Right lobe of liver (tissue), 6 donors: Measurements from ENCODE around the gene UBLCP1. TPM values are rescaled to one million over a fixed set of nuclear protein-coding genes. Genes with fewer than 3 reads are reported as not detected.

Source experiments
- ATAC-seq, 4 donors: fragments of 200-7000 bp; cut with Tn5 transposase; one replicate each; pipeline ENCODE4 v1.9.1; 2020; ENCODE audit warnings: mild to moderate bottlenecking in 4 of 4, moderate library complexity in 4 of 4
- DNase-seq, 3 donors: peaks; one replicate each; pipeline ENCODE4 v3.0.0-alpha.2; 2020
- H3K27ac ChIP-seq, 3 donors: fragments of 200-600 bp; one replicate each; pipeline ENCODE4 v1.8.0; 2022
- H3K27me3 ChIP-seq, 2 donors: fragments of 200-600 bp; one replicate each; pipeline ENCODE4 v1.8.0; 2022
- H3K36me3 ChIP-seq, 4 donors: fragments of 200-600 bp; sonication (generic) in 1 of 4; one replicate each; pipeline versions ENCODE4 v1.5.1 to v1.8.0; 2017 to 2022; ENCODE audit warnings: control low read depth in 1 of 4
- H3K4me1 ChIP-seq, 4 donors: fragments of 200-600 bp; sonication (generic) in 1 of 4; one replicate each; pipeline versions ENCODE4 v1.5.1 to v1.8.0; 2017 to 2022; ENCODE audit warnings: control low read depth in 1 of 4
- H3K4me3 ChIP-seq, 3 donors: fragments of 200-600 bp; one replicate each; pipeline ENCODE4 v1.8.0; 2022
- H3K9me3 ChIP-seq, 4 donors: fragments of 200-600 bp; sonication (generic) in 1 of 4; one replicate each; pipeline versions ENCODE4 v1.5.1 to v1.8.0; 2017 to 2022; ENCODE audit warnings: control low read depth in 1 of 4
- POLR2A ChIP-seq: fragments of 450-650 bp; IDR thresholded peaks from one replicate; pipeline ENCODE4 v1.6.1; 2017; ENCODE audit warnings: antibody characterized with exemption, mild to moderate bottlenecking
- WGBS: methylation state at CpG from one replicate; pipeline ENCODE4 v1.1.6; 2018; ENCODE audit warnings: low coverage, low lambda C conversion rate; ENCODE audit not compliant: insufficient coverage; ENCODE audit errors: missing lambda C conversion rate; 5-methylcytosine and 5-hydroxymethylcytosine counted together
- intact Hi-C, 2 donors: fragments of 100-400 bp; cut with DNase I; formaldehyde crosslinking; loops; one replicate each; pipeline versions ENCODE4 v1.11.2 to v1.14.1; 2022
- total RNA-seq, 6 experiments: library from RNA; depleted of rRNA in 2 of 6; stranded (reverse); fragments of >200 nt in 2 of 6; fragmentation: NEBNext Ultra II Directional in 3 of 6; extraction: Animal tissue kit (Norgen Biotek cat#: 25700) in 3 of 6; gene quantifications; one replicate each; pipeline versions ENCODE4 v1.1.0 to v1.2.4, GENCODE V29; 2016 to 2023
- TF ChIP-seq, protein P1 (sequence below), 4 donors: fragments of 200-600 bp in 3 of 4; fragments of 450-650 bp in 1 of 4; IDR thresholded peaks; one replicate each; pipeline versions ENCODE4 v1.5.1 to v1.8.0; 2016 to 2022; ENCODE audit warnings: antibody characterized with exemption in 4 of 4, mild to moderate bottlenecking in 2 of 4
- donor health status: DM: no; HTN: yes; CAD: no.
- donor health status: DM: no; HTN: no; CAD: no.
- donor health status: DM: no; HTN: no; CAD: no.
- donor health status: DM: no; HTN: yes; CAD: no.
- donor health status: DM: no; HTN: yes; CAD: no.

The UBLCP1 gene
- total RNA-seq, 6 experiments from 2014 or later, result 5.5 to 13.8 (median 8.1) TPM

DNA sequence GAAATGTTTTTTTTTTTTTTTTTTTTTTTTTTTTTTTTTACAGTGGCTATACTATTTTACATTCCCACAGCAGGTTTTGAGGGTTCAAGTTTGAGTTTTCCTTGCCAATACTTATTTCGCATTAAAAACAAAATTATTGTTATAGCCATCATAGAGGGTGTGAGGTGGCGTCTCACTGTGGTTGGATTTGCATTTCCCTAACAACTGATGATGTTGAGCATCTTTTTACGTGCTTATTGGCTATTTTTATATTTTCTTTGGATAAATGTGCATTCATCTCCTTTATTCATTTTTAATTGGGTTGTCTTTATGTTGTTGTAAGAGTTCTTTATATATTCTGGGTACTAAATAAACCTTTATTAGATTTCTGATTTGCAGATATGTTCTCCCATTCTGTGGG, 18.9 kb upstream of the UBLCP1 start:
- Histone ChIP-seq H3K9me3 (no peaks in the 10 kb centered on the region), H3K36me3 (no peaks in the 10 kb centered on the region), H3K27ac (no peak overlapping the region), H3K4me1 (no peaks in the 10 kb centered on the region), H3K27me3 (no peaks in the 10 kb centered on the region), H3K4me3 (no peak overlapping the region)
- ATAC-seq, result no peak
- WGBS, result 41% methylated on average over 3 of the region's 3 CpGs
- DNase-seq, result no peak
- intact Hi-C loops, result no loop called here
- TF ChIP-seq POLR2A, result no peak

DNA sequence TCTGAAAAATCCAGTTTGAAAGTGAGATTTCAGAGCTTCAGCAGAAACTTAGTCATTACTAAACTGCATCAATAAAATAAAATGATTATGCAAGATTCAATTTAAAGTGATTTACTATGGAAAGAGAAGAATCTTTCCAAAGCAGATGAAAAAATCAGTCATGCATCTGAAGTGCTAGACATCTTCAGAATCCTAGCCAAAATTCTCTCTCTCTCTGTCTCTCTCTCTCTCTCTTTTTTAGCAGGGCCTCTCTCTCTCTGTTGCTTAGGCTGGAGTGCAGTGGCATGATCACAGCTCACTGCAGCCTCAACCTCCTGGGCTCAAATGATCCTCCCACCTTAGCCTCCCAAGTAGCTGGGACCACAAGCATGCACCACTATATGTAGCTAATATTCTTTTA, 18.2 kb upstream of the UBLCP1 start:
- H3K36me3 ChIP-seq, result no peaks in the 10 kb centered on the region
- H3K4me3 ChIP-seq, result no peak overlapping the region
- no peaks in the 10 kb centered on the region for H3K4me1 ChIP-seq
- DNase-seq (no peak), ATAC-seq (no peak)
- intact Hi-C loops, result no loop called here
- H3K27ac ChIP-seq, result no peak overlapping the region
- H3K27me3 ChIP-seq, result no peaks in the 10 kb centered on the region
- no peaks in the 10 kb centered on the region for H3K9me3 ChIP-seq
- TF ChIP-seq POLR2A, result no peak
- TF ChIP-seq, protein P1, sequence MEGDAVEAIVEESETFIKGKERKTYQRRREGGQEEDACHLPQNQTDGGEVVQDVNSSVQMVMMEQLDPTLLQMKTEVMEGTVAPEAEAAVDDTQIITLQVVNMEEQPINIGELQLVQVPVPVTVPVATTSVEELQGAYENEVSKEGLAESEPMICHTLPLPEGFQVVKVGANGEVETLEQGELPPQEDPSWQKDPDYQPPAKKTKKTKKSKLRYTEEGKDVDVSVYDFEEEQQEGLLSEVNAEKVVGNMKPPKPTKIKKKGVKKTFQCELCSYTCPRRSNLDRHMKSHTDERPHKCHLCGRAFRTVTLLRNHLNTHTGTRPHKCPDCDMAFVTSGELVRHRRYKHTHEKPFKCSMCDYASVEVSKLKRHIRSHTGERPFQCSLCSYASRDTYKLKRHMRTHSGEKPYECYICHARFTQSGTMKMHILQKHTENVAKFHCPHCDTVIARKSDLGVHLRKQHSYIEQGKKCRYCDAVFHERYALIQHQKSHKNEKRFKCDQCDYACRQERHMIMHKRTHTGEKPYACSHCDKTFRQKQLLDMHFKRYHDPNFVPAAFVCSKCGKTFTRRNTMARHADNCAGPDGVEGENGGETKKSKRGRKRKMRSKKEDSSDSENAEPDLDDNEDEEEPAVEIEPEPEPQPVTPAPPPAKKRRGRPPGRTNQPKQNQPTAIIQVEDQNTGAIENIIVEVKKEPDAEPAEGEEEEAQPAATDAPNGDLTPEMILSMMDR (IDR thresholded peaks at IDR 0.05), result no peak

DNA sequence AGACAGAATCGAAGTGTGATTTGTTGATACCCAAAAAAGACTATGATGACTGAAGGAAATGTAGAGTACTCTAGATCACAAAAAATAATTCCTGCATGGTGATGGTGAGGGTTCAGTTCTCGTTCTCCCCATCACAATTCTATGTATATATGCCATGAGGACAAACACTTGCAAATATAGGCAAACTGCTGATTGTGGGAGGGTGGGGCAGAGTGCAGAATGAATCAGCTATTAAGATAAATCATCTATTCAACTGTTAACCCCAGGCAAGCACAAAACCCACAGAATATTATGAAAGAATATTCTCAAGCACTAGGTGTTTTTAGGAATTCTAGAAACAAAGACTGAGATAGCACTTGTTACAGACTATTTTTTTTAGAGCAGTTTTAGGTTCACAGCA, 13.9 kb upstream of the UBLCP1 start:
- Histone ChIP-seq H3K27me3 (no peaks in the 10 kb centered on the region), H3K9me3 (no peaks in the 10 kb centered on the region), H3K4me3 (no peak overlapping the region), H3K4me1 (no peaks in the 10 kb centered on the region), H3K27ac (no peak overlapping the region), H3K36me3 (no peaks in the 10 kb centered on the region)
- DNase-seq (no peak), ATAC-seq (no peak)
- 51% methylated on average over 2 of the region's 2 CpGs for WGBS
- TF ChIP-seq, protein P1 (IDR thresholded peaks at IDR 0.05), result no peak
- TF ChIP-seq POLR2A, result no peak
- intact Hi-C loops, result no loop called here

DNA sequence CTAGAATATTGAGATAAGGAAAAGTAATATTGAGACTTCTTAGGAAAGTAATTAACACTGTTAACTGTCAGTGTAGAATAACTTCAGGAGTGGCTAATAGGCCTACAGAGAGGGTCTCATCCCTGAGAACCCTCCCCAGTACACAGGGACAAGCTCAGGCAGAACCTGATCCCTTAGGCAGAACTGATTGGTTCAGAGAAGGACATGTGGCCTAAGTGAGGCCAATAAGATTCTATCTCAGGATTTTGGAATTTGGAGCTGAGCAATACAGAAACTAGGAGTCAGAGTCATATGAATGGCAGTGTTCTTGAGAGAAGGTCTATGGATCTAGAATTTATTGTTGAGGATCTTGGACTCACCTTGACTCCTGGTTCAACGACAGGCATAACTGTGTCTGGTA, 10.9 kb upstream of the UBLCP1 start:
- TF ChIP-seq, protein P1 (IDR thresholded peaks at IDR 0.05), result no peak
- no peak for TF ChIP-seq POLR2A
- ATAC-seq, result no peak
- DNase-seq, result no peak
- H3K4me1 ChIP-seq, result no peaks in the 10 kb centered on the region
- no peaks in the 10 kb centered on the region for H3K27me3 ChIP-seq
- intact Hi-C loops, result no loop called here
- H3K9me3 ChIP-seq, result no peaks in the 10 kb centered on the region
- no peaks in the 10 kb centered on the region for H3K36me3 ChIP-seq
- no peak overlapping the region for H3K27ac ChIP-seq
- no peak overlapping the region for H3K4me3 ChIP-seq
- WGBS, result 100% methylated on average over 1 of the region's 1 CpG

DNA sequence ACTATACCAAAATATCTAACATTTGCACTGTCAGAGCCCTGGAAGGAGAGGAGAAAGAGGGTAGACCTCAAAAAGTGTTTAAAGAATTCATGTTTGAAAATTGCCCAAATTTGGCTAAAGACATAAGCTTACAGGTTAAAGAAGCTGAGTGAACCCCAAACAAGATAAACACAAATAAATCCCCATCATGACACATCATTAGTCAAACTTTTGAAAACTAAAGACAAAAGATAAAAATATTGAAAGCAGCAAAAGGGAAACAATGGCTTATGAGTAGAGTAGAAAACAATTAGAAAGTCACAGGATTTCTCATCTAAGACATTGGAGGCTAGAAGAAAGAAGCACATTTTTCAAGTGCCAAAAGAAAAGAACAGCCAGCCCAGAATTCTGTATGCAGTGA, 6.1 kb upstream of the UBLCP1 start:
- DNase-seq, result no peak

More for the DNA sequence above, 6.1 kb upstream of the UBLCP1 start:
- no peaks in the 10 kb centered on the region for H3K36me3 ChIP-seq
- TF ChIP-seq POLR2A, result no peak
- TF ChIP-seq, protein P1 (IDR thresholded peaks at IDR 0.05), result no peak
- intact Hi-C loops, result no loop called here
- H3K27me3 ChIP-seq, result no peaks in the 10 kb centered on the region
- H3K4me1 ChIP-seq, result no peaks in the 10 kb centered on the region
- no peak for ATAC-seq
- no peak overlapping the region for H3K27ac ChIP-seq
- no peaks in the 10 kb centered on the region for H3K9me3 ChIP-seq
- H3K4me3 ChIP-seq, result no peak overlapping the region
